Activated CD8-positive, alpha-beta memory T cell treated with anti-CD3 and anti-CD28 coated beads, Interleukin-2, amount 50 U/mL, for 1 hour (primary cell): Measurements from ENCODE around the gene FOXRED2.
"Not testable (repeated sequence)": the region's sequence is repeated elsewhere in the genome, so short reads cannot be mapped to it uniquely, and the experiment has no call there.

Experiments used
- DNase-seq: peaks from one replicate; pipeline ENCODE4 v3.0.0-alpha.2; 2020; ENCODE audit errors: extremely low read depth

FOXRED2 gene

DNA sequence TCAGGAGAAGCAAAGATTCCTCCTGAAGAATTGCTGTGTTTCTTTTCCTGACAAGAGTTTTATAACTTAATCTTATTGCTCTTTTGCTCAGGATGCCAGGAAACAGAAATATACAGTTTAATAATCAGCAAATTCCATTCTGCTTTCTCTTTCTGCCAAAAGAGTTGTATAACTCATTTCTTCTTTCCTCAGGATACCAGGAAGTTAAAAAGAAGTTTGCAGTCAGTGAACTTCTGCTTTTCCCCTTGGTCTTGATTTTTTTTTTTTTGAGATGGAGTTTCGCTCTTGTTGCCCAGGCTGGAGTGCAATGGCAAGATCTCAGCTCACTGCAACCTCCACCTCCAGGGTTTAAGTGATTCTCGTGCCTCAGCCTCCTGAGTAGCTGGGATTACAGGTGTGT, 13.1 kb upstream of the FOXRED2 start:
- DNase-seq, result not testable (repeated sequence)

DNA sequence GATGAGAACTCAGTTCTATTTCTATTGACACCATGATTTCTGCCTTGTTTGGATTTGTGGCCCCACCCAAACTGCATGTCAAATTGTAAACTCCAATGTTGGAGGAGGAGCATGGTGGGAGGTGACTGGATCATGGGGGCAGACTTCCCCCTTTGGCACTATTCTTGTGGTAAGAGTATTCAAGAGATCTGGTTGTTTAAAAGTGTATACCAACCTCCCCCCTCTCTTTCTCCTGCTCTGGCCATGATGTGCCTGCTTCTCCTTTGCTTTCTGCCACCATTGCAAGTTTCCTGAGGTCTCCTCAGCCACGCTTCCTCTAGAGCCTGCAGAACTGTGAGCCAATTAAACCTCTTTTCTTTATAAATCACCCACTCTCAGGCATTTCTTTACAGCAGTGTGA, 7.9 kb upstream of the FOXRED2 start:
- DNase-seq, result no peak

DNA sequence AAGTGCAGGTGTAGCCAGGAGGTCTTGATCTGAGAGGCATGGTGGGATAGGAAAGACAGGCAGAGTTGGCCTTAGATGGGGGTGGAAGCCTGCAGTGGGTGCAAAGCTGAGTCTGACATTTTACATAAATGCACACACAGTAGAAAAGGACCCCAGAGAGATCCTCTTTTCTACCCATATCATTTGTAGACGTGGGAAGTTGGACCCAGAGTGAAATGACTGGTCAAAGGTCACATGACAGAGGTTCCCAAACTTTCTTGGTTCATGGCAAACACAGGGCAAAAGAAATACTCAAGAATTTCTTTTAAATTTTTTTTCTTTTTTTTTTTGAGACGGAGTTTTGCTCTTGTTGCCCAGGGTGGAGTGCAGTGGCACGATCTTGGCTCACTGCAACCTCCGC, 6.2 kb upstream of the FOXRED2 start:
- no peak for DNase-seq

DNA sequence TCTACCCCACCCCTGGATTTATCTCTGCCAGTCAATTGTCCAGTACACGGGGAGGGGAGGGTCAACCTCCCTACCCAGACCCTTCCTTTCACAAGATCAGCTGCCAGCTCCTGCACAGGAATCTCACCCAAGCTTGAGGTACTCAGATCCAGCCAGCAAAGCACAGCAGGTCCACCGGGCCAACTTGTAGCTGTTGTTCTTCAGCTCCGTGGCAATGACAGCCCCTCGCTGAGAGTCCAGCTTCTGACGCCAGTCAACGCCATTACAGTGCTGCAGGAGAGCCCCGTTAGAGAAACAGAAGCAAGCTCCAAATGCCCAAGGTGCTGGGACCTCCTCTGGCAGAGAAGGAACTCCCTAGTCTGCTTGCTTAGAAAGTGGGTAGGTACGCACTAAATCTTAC, 5.5 kb upstream of the FOXRED2 start:
- no peak for DNase-seq

DNA sequence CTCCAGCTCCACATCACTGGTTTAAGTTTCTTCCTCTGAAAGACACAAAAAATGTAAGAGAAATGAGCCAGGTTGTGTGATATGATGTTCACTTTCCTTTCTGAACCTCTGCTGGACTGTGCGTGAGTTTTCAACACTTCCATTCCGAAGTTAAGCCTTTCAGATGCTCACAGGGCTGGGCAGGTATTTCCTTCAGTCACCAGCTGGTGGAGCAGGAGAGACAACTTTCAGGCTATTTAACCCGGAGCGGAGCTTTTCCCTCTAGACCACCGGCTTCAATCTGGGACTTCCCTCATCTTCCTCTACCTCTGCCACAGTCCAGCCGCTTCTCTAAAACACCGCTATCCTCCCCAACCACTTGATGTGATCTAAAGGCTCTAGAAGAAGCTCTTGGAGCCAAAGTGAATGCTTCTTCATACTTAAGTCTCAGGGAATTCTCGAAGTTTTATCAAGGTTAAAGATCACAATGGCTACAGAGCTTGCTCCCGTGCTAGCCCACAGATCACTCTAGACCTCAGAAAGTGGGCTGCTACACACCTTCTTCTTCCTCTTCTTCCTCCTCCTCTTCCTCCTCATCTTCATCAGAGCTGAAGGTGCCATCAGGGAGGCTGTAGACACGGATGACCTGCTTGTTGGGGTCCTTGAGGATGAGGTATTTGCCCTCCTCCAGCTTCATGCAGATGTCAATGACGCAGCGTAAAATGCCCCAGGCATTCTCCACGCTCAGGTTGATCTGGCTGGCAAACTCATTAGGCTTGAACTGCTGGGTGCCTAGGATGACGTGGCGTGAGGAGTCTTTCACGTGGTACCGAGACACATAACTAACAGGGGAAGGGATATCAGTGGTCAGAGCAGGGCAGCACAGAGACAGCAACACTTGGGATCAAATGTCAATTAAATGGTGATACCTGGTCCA, 4.4 kb upstream of the FOXRED2 start:
- no peak for DNase-seq

DNA sequence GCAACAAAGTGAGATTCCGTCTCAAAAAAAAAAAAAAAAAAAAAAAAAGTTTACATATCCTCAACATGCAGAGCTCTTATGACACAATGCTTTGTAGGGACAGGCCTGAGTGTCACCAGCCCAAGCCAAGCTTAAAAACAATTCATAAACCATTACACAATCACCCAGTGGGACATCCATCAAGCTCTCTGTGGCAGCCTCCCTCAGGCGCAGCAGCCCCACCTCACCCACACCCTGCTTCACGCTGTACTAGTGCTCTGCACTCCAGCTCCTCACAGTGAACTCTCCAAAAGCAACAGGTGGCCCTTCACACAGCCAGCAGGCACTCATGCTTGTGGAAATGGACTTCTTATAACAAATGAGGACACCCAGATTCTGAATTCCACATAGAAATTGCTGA, 3.5 kb upstream of the FOXRED2 start:
- DNase-seq, result no peak

DNA sequence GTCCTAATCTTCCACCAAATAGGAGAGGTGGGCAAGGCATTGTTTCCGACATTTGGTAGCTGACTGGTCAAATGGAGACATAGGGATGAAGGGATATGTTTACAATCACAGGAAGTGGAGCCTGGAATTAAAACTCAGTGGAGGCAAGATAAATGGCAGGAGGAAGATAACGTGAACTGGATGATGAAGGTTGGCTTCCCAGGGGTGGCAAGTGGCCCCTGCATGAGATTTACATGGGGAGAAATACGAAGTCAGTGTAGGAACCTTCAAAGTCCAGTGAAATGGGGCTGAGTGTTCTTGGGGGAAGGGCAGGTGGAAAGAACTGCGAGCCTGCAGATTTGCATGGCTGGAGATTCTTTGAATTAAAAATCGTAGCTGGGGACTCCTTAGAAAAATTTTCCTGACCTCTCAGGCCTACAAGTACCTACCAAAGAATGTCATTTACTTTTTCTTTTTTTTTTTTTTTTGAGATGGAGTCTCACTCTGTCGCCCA, 724 bp upstream of the FOXRED2 start:
- DNase-seq, result no peak

DNA sequence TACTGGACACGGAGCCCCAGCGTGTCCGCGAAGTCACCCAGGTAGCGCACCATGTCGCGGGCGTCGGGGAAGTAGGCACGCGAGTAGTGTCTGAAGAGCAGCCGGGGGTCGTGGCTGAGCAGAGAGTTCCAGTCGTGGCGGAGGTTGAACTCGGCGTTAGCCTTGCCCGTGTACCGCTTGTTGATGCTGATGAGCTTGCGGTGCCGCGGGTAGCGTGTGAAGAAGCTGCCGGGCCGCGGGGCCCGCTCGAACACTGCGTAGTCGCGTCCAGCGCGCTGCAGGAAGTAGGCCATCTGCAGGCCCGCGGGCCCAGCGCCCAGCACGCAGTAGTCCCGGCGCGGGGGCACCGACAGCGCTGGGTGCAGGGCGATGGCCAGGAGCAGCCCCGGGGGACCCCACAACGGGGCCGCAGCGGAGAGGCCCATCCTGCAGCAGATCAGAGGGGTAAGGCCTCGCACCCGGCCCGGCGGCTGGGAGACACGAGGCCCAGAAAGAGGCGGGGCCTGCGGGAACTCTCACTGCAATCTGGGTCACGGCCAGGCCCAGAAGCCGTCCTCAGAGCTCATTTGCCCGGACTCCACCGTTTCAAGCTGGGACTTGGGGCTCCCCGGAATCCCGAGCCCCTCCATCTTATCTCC, 723 bp downstream of the FOXRED2 start:
- no peak for DNase-seq

DNA sequence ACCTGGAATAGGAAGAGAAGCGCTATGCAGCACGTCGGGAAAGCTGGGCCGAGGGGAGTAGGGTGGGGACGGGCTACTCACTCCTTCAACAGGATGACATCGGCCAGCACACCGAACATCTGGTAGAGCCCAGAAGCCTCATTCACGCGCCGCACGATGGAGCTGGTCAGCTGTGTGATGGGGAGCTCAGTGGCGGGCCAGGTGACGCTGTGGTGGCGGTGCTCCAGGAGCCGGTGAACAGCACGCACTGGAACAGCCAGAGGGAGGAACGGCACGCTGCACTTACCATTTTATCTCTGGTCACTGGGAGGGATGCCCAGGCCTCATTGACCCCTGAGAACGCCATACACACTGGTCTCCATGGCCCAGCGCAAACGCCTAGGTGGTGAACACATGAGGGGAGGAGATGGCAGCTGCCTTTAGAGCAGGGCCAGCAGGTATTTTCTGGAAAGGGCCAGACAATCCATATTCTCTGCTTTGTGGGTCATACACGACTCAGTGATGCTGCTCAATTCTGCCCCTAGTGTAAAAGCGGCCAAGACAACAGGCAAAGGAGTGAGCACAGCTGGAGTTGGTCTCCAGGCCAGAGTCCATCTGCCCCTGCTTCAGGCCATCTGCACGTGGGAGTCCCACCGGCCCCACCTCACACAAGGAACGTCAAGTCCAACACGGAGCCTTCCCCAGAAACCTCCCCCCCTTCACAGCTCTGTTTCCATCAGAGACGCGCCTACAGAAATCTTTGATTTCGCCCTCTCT, 8.8 kb downstream of the FOXRED2 start:
- no peak for DNase-seq

DNA sequence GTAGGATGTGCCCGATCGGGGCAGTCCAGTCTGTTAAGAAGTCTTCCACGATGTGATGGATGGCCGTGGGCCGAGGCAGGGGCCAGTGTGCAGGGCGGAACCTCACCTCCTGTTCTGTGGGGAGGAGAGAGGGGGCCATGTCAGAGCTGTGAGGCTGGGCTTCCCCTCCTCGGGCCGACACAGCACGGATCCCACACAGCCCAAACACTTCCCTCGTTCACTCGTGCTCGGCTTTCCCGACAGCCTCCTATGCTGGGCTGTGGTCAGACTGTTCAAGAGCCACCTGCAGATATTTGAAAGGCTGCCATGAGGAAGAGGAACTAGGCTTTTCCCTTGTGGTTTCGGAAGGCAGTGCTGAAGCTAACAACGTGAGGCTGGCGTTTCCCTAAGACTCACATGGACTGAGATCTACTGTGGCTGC, 13.1 kb downstream of the FOXRED2 start:
- no peak for DNase-seq

DNA sequence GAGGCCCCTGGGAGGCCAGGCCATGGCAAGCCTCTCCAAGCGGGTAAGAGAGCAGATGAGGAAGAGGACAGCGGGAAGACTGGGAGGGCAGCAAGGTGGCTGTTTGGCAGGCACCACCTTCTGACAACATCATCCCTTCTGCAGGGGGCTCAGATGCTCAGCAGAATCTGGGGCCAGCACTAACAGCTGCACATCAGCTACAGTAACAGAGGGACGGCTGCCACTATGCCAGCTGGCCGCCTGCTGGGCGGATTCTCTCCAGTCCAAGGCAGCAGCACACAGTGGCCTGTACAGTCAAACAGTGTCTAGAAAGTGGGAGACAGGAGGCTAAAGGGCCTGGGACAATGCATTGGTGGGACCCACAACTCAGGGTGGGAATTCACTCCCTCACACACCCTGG, 14.7 kb downstream of the FOXRED2 start:
- DNase-seq, result no peak

DNA sequence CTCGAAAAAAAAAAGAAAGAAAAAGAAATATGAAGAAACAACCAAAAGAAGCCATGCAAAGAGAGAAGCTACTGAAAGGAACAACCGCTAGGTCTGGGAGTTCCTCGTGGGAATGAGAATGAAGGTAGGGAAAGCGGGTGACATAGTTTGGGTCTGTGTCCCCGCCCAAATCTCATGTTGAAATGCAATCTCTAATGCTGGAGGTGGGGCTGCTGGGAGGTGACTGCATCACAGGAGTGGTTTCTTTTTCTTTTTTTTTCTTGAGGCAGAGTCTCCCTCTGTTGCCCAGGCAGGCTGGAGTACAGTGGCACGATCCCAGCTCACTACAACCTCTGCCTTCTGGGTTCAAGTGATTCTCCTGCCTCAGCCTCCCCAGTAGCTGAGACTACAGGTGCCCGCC, 15.7 kb downstream of the FOXRED2 start:
- DNase-seq, result no peak

DNA sequence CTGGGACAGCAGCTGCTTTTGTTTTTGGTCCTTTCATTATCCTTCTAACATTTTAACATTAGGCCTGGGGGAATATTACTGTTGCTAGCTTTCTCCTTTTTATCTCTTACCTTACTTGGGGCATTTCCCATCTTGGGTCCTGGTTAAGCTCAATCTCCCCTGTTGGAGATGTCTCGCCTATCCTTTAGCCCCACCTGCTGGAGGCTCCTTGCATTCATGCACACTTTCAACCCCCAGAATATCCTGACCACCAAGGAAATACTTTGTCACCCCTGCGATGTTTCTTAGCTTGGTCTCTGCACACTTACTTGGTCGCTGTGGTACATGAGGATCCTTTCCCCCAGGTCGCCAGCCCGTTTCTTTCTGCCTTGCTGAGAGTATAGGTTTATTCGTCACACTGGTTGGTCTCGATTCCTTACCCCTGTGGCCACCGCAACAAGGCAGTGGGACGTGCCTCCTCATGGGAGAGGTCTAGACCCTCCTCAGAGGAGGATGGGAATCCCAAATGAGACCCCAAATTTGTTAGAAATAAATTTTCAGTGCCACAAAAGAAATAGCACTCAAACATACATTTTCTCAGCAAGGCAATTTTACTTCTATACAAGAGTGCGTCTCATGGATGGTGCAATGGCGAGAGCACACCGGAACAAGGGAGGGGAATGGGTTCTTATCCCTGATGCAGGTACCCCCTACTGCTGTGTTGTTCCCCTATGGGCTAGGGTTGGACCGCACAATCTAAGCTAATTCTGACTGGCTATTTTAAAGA, 20.0 kb downstream of the FOXRED2 start:
- DNase-seq, result peak; percentile 30

DNA sequence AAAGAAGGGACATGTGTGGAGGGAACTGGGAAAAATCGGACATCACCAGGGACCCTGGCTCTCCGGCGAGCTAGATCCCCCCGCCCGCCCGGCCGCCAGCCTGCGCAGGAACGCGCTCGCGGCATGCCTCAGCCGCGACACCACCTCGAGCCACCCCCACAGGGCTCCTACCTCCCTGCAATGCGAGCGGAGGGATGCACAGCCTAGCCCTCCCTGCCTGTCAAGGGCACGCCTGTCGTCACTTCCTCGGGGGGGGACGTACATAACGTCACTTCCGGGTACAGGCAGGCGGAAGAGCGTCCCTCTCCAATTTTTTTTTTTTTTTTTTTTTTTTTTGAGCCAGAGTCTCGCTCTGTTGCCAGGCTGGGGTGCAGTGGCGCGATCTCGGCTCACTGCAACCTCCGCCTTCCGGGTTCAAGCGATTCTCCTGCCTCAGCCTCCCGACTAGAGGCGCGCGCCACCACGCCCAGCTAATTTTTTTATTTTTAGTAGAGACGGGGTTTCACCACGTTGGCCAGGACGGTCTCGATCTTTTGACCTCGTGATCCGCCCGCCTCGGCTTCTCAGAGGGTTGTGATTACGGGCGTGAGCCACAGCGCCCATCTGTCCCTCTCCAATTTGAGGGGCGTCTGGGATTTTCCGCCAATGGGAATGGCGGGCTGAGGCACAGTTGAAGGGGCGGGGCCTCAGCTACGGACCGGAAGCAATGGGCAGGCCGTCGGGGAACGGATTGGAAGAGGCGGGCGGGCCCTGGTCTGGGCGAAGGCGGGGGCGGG, 25.3 kb downstream of the FOXRED2 start, which contains the start of gene TXN2:
Gene TXN2 (minus strand): TSS at position 248 of the 776 bp plus-strand sequence. CDS start 803 bp downstream, outside the sequence.
- DNase-seq, result peak; percentile 86

DNA sequence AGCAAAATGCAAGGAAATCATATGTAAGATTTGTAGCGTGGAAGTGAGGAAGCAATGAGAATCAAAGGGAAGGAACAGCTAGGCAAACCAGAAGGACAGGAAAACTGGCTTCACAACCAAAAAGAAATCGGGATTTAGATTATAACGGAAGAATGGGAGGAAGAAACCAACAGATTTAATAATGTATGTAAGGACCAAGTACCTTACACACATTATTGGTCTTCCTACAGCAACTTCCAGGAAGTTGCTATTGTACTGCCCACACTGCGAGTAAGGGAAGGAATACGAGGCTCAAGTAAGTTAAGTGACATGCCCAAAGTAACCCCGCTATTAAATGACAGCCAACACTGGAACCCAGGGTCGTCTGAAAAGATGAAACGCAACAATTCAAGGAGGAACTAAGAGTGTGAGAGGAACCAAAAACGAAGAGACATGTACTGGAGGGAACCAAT, 25.9 kb downstream of the FOXRED2 start:
- DNase-seq, result no peak

DNA sequence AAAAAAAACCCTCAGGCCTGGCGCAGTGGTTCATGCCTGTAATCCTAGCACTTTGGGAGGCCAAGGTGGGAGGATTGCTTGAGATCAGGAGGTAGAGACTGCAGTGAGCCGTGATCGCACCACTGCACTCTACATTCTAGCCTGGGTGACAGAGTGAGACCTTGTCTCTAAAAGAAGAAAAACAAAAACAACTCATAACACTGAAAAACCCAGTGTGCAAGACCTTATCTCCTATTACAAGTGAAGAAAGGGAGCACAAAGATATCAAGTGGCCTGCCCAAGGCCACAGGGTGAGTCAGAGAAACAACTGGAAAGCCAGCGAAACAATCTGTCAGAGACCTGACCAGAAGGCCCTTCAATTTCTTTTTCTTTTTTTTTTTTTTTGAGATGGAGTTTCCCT, 27.9 kb downstream of the FOXRED2 start:
- DNase-seq, result no peak

DNA sequence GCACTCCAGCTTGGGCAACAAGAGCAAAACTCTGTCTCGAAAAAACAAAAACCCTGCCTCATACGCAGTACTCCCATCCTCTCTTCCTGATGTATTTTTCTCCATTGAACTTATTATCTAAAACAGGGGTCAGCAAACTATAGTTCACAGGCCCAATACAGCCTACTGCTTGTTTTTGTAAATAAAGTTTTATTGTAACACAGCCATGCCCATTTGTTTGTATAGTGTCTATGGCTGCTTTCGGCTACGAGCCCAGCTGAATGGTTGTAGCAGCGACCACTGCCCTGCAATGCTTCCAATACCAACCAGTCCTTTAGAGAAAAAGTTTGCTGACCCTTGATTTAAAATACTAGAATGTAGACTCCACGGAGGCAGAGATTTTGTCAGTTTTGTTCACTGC, 31.5 kb downstream of the FOXRED2 start:
- DNase-seq, result no peak

DNA sequence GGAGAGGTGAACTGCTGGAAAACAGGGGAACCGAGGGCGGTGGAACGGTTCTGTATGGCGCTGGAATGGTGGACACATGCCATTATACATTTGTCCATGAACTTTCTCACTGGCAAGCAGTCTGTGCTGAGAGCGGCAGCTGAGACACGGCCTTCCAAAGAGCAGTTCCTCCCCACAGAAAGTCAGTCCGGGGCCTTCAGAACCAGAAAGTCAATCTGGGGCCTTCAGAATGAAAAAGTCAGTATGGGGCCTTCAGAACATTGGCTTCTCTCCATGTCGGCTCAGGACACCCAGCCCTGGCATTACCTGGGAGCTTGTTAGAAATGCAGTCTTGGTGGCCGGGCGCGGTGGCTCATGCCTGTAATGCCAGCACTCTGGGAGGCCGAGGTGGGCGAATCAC, 34.2 kb downstream of the FOXRED2 start:
- DNase-seq, result no peak

DNA sequence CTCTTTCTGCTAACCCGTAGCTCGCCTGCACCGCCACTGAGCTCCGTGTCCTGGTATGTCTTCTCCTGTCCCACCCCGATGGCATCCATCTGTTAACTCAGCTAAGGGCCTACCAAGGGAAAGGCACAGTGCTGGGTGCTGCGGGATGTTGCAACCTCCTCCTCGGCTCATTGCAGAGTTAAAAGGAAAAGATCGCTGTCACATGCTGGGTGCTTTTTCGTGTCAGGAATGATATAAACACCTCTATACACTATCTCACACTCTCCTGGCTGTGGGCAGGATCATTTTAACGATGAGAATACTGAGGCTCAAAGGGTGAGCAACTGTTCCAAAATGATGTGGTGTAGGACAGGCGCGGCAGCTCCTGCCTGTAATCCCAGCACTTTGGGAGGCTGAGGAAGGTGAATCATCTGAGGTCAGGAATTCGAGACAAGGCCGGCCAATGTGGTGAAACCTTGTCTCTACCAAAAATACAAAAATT, 35.5 kb downstream of the FOXRED2 start:
- no peak for DNase-seq

DNA sequence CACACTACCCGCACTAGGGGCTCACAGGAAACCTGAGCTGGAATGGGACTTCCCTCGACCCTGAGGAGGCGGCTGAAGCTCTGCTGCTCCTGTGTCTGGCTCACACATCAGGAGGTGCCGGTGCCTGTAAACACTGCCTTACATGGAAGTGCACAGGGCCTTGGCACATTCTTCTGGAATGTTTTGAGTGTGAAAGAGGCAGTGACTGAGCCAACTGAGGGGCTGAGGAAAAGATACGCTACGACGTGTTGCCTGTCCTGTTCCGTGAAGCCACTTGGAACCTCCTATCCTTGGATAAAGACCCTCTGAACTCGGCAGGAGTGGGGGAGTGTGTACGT, 35.9 kb downstream of the FOXRED2 start:
- DNase-seq, result no peak
